Endothelial cell of coronary artery (primary cell): ENCODE results near the gene FAM83D. TPM values are rescaled to one million over a fixed set of nuclear protein-coding genes. Genes with fewer than 3 reads are reported as not detected.

Experiments used
- total RNA-seq: library from RNA; depleted of rRNA; stranded (reverse); fragments of >200 nt; gene quantifications from 2 replicates; pipeline ENCODE4 v1.2.3, GENCODE V29; 2014

Gene FAM83D, protein sequence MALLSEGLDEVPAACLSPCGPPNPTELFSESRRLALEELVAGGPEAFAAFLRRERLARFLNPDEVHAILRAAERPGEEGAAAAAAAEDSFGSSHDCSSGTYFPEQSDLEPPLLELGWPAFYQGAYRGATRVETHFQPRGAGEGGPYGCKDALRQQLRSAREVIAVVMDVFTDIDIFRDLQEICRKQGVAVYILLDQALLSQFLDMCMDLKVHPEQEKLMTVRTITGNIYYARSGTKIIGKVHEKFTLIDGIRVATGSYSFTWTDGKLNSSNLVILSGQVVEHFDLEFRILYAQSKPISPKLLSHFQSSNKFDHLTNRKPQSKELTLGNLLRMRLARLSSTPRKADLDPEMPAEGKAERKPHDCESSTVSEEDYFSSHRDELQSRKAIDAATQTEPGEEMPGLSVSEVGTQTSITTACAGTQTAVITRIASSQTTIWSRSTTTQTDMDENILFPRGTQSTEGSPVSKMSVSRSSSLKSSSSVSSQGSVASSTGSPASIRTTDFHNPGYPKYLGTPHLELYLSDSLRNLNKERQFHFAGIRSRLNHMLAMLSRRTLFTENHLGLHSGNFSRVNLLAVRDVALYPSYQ
- 9.0 and 28.2 TPM in 2 replicates for total RNA-seq

DNA sequence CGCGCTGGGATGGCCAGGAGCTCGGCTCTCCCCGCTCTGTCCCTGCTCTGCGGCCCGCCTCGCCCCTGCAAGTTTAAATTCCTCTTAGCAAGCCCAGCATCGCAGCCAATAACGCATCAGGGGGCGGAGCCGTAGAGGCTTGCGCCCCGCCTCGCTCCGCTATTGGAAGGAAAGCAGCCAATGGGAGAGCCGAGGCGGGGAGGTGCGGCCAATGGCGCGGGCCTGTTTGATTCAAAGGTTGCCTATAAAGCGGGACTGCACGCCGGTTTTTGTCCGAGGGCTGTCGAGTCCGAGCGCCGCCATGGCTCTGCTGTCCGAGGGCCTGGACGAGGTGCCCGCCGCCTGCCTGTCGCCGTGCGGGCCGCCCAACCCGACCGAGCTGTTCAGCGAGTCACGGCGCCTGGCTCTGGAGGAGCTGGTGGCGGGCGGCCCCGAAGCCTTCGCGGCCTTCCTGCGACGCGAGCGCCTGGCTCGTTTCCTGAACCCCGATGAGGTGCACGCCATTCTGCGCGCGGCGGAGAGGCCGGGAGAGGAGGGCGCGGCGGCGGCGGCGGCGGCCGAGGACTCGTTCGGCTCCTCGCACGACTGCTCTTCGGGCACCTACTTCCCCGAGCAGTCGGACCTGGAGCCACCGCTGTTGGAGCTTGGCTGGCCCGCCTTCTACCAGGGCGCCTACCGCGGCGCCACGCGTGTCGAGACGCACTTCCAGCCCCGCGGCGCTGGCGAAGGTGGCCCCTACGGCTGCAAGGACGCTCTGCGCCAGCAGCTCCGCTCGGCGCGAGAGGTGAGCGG, at the start of gene FAM83D:
Gene FAM83D, plus strand, starts transcription at position 276 of the 792 bp plus-strand sequence. Its CDS starts 26 bp downstream, at position 302.

DNA sequence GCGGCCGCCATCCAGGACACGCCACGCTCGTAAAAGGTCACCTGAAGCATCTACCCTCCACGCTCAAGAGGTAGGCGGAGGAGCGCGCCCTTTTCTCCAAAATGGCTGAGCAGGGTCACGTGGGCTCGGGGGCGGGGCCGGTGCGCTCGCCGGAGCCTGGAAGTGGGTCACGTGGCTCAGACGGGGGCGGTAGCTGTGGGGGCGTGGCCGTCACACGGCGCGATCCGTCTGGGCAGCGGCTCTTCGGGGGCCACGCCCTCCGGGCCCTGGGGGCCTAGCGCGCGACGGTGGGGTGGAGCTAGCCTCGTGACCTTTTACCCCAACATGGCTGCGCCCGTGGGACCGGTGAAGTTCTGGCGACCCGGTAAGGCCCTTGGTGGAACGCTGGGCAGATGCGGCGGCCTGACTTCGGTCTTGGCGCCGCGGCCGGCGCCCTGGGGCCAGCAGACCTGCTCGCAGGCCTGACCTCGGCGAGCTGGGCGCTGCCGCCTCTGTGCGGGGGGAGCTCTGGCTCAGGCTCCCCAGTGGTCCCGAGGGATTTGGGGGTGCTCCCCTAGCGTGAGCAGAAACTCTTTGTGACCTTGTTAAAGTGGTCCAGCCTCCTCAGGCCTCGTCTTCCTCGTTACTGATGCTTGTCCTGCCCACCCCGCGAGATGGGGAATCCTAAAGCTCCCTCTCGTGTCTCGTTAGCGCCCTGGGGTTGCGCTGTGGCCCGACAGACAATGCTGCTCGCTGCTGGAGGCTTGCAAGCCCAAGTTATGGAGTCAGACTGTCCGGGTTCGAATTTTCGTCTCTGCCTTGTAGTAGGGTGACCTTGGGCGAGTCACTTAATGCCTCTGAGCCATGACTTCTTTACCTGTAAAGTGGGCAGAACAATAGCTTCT, 36.1 kb downstream of the FAM83D start, which contains the start of gene DHX35:
Gene DHX35, plus strand, starts transcription at position 301 of the 884 bp plus-strand sequence. Its CDS starts 24 bp downstream, at position 325.

Other genes starting within 250 kb of the FAM83D start
- not detected in 2 replicates for gene SLC32A1, start 201.9 kb upstream of the FAM83D start, total RNA-seq
- 8.5 and 9.3 TPM in 2 replicates for gene ACTR5, start 178.0 kb upstream of the FAM83D start, total RNA-seq
- 79.8 and 135 TPM in 2 replicates for gene PPP1R16B, start 120.7 kb upstream of the FAM83D start, total RNA-seq
- 8.8 and 8.9 TPM in 2 replicates for gene DHX35, start 35.9 kb downstream of the FAM83D start, total RNA-seq